ENCODE results near the gene GOLGA6A.
"Not testable (repeated sequence)": the region's sequence is repeated elsewhere in the genome, so short reads cannot be mapped to it uniquely, and the experiment has no call there.

The GOLGA6A gene

DNA sequence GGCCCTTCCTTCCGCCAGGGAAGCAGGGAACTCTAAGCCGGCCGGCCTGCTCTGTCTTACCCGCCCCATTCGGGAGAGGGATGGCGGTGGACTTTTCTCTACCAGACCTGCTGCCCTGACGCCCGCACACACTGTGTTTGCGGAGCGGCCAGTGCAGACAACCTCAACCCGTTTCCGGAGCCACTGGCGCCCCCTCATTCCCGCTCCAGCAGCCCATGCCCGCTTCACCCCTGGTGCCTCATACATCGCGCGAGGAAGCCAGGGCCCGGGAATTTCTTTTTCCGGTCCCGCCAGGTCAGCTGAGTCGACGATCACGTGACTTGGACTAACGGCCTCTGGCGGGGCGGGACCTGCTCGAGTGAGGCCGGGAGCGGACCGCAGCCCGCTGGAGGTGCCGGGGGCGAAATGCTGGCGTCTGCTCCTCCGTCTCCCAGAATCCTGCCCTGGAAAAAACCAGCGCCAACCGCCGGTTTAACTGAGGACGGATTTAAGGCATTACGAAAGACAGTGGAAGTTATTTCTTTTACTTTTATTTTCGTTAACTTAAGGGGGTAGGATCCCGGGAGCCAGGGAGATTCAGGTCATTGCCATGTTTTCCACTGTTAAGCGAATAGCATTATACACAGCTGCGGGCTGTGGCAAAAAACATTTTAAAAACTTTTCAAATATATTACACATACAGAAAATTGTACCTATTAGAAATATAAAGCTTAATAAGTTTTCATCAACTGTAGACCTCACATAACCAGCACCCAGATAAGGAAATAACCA lies 17.8 kb upstream of the GOLGA6A start:
- DNase-seq: peak; percentile 73

DNA sequence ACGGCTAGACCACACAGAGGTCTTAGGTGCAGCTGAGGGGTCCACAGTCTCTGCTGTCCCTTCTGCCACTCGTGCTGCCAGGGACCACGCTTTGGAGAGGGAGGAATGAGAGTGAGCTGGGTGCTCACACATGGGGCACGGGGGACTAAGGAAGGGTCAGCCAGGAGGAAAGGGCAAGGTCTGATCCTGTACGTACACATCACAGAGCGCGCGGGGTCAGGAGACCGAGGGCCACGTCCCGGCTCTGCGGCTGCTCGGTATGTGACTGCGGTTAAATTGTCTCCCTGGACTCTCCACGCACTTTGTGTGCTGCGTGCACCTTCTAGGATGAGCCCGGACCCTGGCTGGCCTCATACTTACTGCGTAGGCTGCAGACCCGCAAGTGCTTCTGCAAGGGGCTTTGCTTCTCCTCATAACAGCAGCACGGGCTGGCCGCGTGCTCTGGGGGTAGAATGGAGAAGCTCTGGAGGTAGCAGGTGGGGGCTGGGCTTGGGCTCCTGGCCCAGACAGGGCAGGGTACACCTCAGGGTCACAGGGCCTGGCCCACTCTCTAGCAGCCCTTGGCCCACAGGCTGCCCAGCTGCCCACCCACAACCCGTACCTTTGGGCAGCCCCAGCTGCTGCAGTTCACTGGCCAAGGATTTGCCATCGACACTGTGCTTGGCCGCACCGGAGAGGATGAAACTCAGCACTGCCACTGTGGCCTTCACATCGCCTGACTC lies 14.6 kb upstream of the GOLGA6A start:
- DNase-seq: not testable (repeated sequence)

DNA sequence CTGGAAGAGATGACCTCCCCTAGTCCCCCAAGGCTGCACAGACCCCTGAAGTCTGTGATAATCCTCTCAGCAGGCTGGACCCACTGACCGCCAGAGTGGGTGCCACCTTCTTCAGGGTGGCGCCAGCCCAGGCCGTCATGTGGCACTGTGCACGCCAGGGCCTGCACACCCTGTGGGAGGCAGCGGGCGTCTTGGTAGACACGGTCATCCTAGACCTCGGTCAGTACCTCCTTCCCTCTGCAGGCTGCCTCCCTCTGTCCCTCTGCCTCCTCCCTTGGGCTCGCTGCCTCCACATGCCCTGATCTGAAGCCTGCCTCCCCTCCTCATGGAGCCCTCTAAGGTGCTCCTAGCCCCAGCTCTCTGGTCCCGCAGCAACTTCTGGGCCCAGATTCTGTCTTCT lies 13.3 kb upstream of the GOLGA6A start:
- not testable (repeated sequence) for DNase-seq

DNA sequence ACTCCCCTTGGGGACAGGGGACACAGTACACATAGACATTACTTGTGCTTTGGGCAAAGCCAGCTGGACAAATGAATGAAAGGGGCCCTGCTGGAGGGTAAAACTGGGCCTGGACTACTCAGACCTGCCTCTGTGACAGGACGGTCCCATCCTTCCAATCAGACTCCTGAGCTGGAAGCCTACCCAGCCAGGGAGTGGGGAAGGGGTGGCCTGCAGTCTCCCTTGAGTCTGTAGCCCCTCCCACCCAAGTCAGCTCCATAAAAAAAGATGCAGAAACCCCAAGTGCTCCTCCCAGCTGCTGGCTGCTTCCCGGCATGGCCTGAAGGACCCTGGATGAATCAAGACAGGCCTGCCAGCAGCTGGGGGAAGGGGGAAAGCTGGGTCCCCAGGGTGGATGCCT lies 12.2 kb upstream of the GOLGA6A start:
- DNase-seq: not testable (repeated sequence)

DNA sequence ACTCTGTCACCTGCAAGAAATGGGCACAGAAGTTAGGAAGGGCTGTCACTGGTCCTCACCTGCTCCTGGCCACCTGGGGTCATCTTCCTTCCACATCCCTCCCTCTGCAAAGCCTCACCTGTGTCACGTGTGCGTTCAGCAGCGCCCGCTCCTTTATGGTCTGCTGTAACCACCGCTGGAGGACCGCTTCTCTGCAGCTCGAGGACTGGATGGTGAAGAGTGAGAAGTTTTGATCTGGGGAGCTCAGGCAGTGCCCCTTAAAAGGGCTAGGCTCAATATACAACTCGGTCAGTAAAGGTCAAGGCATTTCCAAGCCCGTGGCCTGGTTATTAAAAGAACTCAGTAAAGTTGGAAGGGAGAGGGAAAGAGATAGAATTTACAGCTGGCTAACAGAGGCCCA lies 6.6 kb downstream of the GOLGA6A start:
- not testable (repeated sequence) for DNase-seq

DNA sequence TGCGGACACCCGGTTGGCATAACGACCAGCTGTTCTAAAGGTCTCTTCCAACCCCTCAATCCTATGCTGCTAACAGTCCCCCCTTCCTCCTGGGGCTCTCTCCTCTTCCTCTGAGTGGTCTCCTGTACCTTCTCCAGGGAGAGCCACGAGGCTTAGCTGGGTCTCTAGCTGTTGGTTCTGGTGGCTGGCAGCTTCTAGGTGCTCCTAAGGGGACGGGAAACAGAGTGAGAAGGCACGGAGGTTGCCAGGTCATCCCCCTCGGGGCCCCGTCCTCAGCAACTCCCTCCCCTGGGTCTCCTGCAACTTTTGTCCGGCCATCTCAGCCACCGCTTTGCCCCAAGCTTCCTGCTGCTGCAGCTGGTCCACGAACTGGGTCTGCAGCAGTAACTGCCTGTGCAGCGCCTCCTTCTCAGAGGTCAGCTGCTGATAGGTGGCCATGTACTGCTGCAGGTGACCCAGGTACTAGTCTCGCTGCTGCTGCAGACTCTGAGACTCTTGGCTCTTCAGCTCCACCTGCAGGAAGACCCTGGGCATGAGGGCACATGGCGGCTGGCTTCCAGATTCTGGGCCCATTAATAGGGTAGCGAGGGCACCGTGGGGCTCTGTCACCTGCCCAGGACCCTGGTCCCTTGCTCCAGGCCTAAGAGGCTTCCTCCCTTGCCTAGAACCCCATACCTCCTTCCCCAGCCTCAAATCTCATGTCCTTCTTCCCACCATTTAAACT lies 9.6 kb downstream of the GOLGA6A start:
- DNase-seq: peak; percentile 45

DNA sequence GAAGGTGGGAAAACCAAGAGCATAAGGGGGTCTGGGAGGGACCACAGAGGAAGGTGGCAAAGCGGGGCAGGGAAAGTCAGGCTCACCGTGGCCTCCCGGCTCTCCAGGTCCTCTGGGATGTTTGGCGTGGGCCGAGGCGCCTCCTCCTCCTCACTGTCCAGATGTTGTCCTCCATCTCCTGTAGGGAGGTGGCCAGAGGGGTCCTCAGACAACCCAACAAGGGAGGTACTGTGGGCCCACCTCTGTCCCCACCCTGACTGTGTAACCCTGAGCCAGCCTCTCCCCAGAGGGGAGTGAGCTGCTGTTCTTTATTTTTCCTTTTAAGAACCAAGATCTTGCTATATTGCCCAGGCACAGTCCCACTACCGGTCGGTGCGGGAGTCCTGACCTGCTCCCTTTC lies 10.2 kb downstream of the GOLGA6A start:
- DNase-seq: not testable (repeated sequence)

DNA sequence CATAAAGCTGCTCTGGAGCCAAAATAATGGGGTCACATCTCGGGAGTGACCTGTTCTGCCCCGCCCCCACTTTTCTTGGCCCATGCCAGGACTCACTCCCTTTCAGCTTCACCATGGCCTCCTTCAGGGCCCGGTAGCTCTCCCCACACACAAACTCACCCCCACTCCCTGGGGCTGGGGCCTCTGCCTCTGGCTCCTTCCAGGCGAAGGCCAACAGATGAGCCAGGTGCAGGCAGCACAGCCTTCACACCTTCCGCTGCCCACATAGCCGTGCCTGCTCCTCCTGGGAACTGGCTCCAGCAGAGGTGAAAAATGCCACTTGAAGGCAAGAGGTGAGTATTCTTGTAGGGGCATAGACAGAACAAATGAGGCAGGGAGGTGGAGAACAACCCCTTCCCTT lies 10.7 kb downstream of the GOLGA6A start:
- not testable (repeated sequence) for DNase-seq

DNA sequence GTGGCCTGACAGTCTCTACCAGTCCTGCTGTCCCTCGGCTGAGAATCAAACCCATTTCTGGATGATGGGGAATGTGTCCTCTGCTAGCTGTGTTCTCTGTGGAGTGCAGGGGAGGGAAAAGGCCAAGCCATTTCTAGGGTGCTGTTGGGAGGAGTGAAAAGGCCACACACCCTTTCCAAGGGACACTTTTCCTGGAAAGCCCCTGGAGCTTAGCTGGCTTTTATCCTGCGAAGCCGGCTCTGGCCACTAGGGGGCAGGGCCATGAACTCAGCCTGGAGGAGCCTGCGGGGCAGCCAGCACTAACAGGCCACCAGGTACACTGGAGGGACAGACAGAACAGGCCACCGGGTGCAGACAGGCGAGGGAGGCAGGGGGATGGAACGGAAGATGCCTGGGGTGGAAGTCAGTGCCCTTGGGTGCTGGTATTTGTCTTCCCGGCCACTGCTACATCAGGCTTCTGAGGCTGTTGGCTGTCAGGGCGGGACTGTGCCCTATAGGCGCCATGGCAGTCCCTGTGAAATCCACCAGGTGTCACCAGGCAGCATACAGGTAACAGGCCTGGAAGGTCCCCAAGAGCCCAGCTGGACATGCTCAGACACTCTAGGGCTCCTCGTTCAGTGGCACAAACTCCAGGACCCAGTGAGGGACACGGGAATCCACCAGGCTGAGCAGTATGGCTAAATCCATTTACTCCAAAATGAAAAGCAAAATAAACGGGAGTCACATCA lies 16.5 kb downstream of the GOLGA6A start:
- DNase-seq: peak; percentile 48

DNA sequence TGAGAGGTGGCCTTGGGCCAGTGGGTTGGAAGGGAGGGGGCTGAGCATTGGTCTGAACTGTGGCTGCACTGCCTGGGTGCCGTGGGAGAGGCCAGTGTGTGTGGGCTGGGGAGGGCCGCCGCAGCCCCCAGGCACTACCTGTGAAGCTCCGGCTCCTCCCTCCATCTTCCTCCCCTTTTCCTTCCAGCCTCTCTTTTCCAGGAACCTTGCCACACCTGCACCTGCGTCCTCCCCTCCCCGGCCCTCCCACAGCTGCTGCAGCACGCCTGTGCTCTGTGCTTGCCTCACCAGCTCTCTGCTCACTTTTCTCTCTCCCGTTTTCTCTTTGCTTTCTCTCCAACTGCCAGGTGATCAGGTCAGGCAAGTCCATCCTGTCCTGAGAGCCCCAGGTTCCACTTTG lies 17.5 kb downstream of the GOLGA6A start:
- DNase-seq: not testable (repeated sequence)

DNA sequence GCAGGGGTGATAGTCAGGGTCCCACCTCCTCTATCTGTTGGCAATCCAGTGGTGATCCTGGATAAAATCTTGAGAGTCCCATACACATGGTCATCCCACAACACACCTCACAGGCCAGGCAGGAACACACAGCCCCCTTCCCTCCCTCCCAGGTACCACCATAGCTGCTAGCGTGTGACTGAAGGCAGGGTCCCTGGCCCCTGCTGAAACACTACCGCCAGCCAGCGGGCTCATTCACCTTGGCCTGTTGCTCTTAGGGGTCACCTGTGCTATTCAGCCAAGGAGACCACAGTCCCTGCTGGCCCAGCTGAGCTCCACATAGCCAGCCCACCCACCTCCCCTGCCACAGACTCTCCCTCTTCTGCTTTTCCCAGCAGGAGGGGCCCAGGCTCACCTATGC lies 18.2 kb downstream of the GOLGA6A start:
- not testable (repeated sequence) for DNase-seq

DNA sequence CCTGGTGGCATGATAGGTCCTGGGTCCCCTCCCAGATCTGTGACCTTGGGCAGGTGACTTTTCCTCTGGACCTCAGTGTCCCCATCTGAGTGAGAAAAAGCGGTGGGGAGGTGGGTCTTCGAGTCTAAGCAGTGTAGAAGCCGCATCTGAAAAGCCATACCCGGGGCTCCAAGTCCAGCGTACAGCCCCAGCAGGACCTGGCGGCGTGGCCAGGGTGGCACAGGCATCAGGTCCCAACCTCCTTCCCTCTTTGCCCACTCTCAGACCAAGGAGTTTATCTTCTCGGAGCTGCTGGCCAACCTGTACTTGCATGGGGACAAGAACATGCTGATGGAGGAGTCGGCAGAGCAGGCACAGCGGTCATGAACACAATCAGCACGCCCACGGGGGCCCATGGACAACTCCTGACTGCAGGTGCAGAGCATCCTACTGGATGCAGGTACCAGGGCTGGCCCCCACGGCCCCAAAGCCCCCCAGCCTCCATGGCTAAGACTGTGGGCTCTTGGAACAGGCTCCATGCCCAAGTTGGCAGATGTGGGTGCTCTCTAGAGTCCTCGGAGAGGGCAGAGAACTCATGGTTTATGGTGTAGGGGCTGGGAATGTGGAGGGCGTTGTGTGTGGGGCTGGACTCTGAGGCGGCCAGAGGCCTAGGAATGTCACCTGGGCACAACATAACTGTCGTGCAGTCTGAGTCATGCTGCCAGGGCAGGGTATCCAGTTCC lies 18.8 kb downstream of the GOLGA6A start:
- DNase-seq: not testable (repeated sequence)

DNA sequence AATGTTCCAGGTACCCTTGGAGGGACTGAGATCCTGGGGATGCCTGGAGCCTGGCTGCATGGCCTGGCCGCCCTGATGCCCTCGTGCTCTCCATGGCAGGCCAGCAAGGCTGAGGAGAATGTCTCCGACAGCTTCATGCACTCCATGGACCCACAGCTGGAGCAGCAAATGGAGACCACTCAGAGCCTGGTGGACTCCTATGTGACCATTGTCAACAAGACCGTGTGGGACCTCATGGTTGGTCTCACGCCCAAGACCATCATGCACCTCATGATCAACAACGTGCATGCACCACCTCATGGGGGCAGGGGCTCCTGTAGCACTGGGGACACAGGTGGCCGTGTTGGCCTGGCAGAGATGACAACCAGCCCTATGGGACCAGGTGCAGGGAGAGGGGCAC lies 19.7 kb downstream of the GOLGA6A start:
- no peak for DNase-seq

DNA sequence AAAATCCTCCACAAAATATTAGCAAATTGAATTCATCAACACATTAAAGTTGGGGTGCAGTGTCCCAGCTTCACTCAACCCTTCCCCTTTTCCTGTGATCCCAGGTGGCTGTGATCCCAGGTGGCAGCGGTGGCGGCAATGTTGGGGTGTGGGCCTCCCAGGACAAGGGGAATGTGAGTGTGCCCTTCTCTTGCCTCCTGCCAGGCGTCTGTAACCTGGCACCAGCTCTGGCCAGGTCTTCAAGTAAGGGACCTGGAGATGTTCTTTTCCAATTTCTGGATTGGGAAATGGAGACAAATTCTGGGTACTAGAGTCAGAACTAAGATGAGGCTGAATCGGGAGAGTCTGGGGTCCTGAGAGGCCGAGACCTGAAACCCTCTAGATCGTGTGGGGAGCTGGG lies 20.1 kb downstream of the GOLGA6A start:
- DNase-seq: no peak

DNA sequence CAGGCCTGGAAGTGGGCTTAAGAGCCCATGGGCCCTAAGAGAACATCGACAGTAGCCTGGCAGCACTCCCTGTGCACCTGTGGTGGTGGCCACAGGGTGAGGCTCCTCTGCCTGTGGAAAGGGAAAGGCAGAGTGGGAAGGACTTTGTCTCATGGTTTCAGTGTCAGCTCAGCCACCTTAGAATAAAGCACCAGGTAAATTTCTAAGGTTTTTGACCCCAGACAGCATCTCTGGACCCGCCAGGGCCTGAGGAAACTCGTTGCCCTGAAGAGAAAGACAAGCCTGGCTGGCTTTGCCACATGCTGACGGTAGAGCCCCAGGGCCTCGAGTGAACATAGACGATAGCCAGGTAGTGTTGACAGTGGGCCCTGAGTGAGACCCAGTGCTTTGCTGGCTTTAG lies 22.1 kb downstream of the GOLGA6A start:
- DNase-seq: no peak

DNA sequence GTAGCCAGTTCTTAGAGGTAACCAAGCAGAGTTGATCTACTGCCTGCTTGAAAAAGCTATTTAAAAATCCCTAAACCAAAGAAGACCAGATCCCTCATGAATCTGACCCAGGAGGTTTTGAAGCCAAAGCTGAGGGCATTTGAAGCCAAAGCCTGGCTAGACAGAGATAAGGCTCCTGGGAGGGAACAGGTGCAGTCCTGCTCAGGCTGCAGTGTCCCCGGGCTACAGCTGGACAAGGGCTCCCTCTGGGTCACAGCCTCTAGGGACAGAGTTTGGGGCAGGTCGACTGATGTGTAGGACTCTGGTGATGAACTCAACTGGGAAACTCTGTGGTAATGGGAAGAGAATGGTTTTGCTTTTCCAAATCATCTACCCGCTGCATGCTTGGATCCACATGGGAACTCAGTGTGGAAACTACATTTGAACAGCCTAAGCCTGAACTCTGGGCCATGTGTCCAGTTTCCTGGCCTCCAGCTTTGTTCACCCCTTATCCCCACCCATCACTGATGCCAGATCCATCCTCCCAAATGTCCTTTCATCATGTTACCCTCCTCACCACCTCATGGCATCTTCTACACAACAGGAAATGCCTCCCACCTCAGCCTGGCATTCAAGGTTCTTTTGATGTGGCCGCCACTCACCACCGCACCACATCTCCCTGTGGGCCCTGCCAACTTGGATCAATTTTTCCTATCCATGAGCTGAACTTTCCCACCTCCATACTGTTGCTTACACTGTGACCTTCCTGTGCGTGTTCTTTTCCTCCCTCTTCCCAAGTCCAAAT lies 23.1 kb downstream of the GOLGA6A start:
- DNase-seq: not testable (repeated sequence)

DNA sequence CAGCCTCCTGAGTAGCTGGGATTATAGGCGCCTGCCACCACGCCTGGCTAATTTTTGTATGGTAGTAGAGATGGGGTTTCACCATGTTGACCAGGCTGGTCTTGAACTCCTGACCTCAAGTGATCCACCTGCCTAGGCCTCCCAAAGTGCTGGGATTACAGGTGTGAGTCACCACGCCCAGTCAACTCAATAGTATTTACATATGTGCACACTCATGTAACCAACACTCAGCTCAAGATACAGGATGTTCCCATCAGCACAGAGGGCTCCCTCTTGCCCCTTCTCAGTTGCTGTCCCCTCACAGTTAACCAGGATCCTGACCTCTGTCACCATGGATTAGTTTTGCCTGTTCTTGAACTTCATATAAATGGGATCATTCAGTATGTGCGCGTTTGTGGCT lies 26.0 kb downstream of the GOLGA6A start:
- not testable (repeated sequence) for DNase-seq

DNA sequence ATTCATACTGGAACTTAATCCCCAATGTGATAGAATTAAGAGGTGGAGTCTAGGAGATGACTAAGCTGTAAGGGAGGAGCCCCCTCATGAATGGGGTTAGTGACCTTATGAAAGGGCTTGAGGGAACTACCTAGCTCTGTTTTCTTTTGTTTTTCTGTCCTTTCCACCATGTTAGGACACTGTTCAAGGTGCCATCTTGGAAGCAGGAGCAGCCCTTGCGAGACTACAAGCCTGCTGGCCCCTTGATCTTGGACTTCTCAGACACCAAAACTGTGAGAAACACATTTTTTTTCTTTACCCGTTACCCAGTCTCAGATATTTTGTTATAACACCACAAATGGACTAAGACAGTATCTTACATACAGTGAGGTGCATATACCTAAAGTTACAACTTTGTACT lies 26.5 kb downstream of the GOLGA6A start:
- DNase-seq: no peak

DNA sequence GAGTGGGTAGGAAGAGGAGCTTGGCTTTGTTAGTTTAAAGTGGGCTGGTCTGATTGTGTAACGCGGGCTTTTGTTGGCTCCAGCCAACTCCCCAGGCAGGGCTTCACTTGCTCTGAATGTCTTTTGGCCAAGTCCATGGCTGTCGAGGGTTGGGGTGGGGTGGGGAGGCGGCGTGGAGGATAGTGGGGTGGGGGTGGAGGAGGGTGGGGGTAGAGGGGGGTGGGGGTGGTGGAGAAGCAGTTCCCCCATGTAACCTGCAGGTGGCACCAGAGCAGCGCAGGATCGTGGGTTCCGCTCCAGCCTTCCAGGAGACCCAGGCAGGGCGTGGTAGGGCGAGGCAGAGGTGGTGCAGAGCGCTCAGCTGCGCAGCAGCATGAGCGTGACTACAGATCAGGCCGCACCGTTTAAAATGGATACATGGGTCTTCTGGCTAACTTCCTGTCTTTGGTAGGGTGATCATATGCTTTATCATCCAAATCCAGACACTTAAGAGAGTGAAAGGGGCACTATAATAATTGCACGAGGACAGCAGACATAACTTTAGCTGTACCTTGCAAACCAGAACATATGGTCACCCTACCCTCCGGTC lies 28.3 kb downstream of the GOLGA6A start:
- peak; percentile 70 for DNase-seq

DNA sequence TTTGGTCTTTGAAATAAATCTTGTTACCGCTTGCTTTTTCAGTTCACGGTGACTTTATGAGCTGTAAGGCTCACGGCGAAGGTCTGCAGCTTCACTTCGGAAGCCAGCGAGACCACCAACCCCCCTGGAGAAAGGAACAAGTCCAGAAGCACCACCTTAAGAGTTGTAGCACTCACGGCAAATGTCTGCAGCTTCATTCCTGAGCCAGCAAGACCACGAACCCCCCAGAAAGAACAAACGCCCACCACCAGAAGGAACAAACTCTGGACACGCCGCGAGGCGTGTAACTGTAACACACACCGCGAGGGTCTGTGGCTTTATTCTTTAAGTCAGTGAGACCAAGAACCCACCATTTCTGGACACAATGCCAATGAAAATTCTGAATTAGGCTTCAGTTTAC lies 28.8 kb downstream of the GOLGA6A start:
- DNase-seq: no peak

All from CD4-positive, alpha-beta T cell treated with Interleukin-21 for 1 hour (primary cell).